ENCODE measurements around the gene ZBTB33. TPM values are rescaled to one million over a fixed set of nuclear protein-coding genes. Genes with fewer than 3 reads are reported as not detected.

Gene ZBTB33
- total RNA-seq, 1 donor from 2014 or later, result 7.8 TPM

- DNase-seq (ENCODE audit: low spot score) (no peak), ATAC-seq (no peak)
Observed at GRCh38 chrX:120304256-120304655, 53.6 kb downstream of the ZBTB33 start.

GRCh38 chrX:120305531-120306141 lies 55.0 kb downstream of the ZBTB33 start:
- no peak for DNase-seq (ENCODE audit: low spot score)
- no peak for ATAC-seq

- no peak for DNase-seq (ENCODE audit: low spot score)
- ATAC-seq, result no peak
Observed at GRCh38 chrX:120306630-120307029, 56.0 kb downstream of the ZBTB33 start.

Other genes with a start within 250 kb of the ZBTB33 start
- 0.10 TPM for gene RHOXF2B, start 173.1 kb upstream of the ZBTB33 start, total RNA-seq
- gene RHOXF1, start 134.9 kb upstream of the ZBTB33 start, total RNA-seq, result not detected
- not detected for gene RHOXF2, start 92.2 kb upstream of the ZBTB33 start, total RNA-seq
- gene TMEM255A, start 60.6 kb downstream of the ZBTB33 start, total RNA-seq, result 0.05 TPM
- gene ATP1B4, start 111.3 kb downstream of the ZBTB33 start, total RNA-seq, result not detected
- 78.7 TPM for gene LAMP2, start 218.5 kb downstream of the ZBTB33 start, total RNA-seq